Stimulated activated CD8-positive, alpha-beta memory T cell treated with anti-CD3 and anti-CD28 coated beads, Interleukin-4, amount 100 ng/mL, for 48 hours (primary cell): ENCODE measurements around the gene INSC.

Source experiments
- DNase-seq: peaks from one replicate; pipeline ENCODE4 v3.0.0-alpha.2; 2020

INSC gene

DNA sequence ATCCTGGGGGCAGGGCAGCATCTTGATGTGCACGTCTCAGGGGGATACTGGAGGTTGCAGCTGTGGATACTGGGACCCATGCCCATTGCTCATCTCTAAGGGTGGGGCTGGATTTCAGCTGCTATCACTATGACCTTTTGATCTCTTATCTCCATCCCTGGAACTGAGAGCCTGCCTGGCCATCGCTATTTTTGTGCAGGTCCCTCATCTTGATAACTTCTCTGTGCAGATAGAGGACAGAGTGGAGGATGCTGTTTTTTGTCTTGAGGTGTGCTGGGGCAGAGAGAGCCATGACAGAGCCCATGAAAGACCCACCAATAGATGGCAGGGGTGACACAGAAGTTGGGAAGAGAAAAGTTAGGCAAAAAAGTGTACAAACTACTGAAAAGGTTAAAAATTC, 5.1 kb upstream of the INSC start:
- DNase-seq: no peak

DNA sequence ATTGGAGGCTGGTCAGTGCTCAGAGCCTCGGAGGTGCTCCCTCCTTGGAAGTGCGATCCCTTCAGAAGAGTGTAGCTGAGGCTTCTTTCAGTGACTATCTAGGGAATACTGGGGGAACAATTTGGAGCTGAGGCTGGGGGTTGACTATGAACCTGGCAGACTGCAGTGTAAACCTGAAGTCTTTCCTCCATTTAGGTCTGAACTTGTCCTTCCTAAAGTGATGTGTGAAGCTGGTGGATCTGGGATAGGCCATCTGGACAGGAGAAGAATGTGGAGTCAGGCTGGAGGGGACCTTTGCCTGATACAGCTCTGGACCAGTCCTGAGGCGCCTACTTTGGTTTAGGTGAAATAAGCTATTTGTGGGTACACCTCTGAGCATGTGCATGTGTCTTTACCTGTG, 3.5 kb upstream of the INSC start:
- DNase-seq: no peak

DNA sequence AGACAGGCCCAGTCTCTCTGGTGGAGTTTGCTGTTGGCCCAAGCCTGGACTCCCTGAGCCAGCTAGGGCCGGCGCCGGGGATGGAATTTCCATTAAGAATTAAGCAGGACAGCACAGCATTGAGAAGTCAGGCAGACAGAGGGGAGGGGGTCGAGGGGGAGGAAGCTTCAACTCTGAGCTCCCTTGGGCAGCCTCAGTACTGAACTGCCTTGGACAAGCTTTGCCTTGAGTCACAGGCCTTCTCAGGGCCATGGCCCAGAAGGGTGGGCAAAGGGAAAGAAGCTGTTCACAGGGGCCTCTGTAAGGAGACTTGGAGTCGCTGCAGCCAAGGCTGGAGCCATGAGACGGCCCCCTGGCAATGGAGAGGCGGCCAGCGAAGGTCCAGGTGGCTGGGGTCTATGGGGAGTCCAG, 2.6 kb upstream of the INSC start:
- no peak for DNase-seq

DNA sequence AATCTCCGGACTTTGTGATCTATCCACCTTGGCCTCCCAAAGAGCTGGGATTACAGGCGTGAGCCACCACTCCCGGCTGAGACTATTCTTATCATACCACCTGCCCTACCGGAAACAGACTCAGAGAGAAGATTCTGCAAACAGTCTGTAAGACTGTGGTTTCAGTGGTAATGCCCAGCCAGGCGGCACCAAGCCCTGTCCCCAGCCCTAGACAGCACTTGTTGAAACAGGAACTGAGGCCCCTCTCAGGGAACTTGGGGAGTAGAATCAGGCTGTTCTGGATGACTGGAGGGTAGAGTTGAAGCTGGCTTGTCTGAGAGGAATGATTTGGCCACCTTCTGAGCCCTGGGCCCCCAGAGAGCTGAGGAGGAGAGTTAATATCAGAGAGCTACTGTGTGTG, 1.3 kb upstream of the INSC start:
- DNase-seq: no peak

DNA sequence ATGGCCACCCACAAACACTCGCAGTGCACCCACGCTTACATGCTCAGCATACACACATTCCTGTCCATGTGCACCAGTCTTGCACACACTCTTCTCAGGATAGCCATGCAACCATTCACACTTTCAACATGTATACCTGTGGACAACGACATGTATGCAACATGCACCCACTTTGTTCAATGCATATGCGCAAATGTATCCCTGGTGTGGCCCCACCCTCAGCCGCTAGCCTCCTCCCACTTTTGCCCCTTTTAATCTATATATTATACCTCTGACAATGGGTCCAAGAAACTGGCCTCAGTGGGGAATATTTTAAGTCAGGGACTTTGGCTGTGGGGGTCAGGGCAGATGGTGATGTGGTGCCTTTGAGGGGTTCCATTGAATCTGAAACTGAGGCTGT, 963 bp downstream of the INSC start:
- no peak for DNase-seq

DNA sequence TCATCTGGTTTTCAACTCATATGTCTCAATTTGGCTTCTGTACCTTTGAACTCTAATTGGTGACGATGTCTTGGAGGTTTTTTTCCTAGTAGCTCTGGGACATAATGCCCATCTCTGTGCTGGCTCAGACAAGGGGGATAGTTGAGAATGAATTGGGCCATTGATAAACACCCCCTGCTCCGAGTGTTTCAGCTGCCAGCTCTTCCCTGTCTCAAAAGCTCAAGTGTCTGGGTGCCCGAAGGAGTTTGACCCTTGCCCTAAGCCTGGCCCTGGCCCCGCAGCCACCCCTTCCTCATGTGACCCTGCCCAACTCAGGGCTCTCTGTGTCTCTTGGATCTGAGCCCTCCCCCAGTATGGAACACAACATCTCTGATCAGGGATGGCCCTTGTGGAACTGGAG, 3.0 kb downstream of the INSC start:
- DNase-seq: no peak

DNA sequence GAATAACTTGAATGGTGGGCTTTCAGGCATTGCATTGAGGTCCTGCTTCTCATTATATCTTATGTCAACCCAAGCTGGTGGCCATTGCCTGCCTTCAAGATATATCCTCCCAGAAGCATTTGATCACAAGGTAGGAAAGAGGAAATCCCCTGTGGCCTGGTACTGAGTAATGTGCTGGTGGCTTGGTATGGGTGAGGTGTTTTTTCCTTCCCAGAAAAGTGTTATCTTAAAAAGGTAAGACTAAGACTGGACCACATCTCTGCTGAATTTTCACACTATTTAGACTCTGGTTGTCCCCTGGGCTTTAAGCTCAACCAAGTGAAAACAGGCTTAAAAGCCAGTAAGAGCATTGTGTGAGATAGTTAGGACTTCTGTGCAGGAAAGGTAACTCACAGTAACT, 3.7 kb downstream of the INSC start:
- DNase-seq: no peak

DNA sequence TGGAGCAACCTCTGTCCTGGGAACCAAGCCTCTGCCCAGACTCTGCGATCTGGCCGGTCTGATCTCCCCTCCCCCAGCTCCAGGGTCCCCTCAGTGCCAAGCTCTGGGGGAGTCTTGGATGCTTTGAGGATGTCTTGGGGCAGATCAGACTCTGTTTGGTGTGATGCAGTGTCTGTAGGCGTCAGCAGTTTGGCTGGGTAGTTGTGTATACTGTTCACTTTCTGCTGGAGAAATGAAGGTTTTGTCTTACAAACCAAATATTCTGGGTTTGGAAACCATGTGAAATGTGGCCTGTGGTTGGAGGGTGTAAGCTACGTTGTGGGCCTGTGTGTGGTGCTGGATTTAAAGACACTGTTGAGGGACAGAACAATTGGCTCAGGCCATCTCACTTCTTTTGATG, 4.6 kb downstream of the INSC start:
- DNase-seq: no peak

DNA sequence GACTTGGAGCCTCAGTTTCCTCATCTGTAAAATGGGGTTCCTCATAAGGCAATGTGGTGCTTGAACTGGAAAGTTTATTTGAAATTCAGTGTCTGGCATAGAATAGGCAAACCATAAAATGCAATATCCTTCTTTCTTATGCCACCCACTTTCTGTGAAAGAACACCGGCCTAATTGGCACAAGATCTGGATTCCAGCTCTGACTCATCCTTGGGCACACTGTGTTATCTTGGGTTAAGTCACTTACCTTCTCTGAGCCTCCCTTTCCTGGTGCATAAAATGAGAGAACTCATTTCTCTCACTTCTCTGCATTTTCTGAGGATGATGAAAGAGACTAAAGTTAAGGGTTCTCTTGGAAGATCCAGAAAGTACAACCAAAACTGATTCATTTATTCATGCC, 5.1 kb downstream of the INSC start:
- DNase-seq: no peak

DNA sequence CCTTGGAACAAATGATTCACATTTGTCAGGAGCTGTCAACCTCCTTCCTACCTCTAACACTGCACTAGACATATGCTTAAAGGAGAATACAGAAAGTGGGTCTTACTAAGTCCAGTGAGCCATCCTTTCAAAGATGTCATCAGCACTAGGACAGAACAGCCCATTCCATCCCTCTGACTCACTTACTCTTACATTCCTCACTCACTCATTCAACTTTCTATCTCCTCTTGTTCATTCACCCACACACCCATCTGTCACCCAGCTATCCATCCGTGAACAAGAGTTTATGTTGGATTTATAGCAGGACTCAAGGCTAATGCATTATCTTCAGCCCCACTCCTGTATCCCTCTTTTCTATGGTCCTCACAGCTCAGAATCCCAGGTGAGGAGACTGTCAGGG, 9.1 kb downstream of the INSC start:
- DNase-seq: no peak

DNA sequence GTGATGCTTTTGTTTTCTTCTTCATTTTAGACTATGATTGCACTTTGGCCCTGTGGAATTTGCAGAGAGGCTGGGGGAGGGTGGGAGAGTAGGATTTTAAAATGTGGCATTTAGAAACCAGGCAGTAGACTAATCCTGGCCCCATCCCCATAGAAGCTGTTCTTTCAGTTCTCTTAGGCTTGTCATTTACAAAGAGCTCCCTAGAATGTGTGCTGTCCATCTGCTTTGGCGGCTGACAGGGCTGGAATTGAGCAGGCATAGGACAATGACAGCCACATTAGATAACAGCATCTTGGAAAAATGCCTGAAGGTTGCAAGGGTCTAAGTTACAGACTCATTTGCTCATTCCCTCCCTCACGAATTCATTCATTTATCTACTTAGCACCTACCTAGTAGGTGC, 9.8 kb downstream of the INSC start:
- no peak for DNase-seq

DNA sequence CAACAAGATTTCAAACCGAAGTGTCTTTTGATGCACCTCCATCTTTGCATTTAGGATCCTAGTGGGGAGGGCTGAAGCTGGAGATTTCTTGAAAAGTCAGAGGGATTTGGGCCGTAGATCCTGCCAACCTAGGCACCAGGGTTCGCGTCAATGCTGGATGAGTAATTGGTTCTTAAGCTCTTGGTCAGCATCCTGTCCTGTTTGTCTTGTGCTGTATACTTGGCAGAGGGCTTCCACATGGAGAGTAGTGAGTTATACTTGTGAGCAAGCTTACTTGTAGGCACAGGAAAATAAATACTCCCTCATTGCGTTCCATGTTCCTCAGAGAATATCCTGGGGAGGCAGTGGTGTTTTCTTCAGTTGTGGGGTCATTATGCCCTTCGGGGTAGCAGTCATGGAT, 12.6 kb downstream of the INSC start:
- DNase-seq: no peak

DNA sequence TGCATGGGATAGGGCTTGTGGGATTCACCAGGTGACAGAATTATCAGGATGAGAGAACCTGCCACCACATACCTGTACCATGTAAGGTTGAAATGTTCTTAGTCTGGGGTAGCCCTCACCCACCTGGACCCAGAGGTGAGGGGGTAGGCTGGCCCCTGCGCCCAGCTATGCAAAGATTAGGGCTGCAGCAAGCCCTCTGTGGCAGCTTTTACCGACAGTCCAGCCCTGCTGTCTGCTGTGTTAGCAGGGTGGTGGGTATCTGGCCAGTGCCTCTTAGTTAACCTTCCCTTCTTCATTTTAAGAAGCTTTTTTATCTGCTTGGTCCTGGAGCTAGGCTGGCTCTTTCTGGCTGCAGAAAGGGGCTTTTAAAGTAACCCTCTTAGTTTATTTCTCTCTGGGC, 13.9 kb downstream of the INSC start:
- DNase-seq: no peak

DNA sequence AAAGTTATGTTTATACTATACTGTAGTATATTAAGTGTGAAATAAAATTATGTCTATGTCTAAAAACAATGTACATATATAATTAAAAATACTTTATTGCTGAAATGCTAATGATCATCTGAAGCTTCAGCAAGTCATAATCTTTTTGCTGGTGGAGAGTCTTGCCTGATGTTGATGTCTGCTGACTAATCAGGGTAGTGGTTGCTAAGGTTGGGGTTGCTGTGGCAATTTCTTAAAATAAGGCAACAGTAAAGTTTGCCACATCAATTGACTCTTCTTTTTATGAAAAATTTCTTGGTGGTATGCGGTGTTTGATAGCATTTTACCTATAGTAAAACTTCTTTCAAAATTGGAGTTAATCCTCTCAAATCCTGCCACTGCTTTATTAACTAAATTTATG, 21.4 kb downstream of the INSC start:
- no peak for DNase-seq

DNA sequence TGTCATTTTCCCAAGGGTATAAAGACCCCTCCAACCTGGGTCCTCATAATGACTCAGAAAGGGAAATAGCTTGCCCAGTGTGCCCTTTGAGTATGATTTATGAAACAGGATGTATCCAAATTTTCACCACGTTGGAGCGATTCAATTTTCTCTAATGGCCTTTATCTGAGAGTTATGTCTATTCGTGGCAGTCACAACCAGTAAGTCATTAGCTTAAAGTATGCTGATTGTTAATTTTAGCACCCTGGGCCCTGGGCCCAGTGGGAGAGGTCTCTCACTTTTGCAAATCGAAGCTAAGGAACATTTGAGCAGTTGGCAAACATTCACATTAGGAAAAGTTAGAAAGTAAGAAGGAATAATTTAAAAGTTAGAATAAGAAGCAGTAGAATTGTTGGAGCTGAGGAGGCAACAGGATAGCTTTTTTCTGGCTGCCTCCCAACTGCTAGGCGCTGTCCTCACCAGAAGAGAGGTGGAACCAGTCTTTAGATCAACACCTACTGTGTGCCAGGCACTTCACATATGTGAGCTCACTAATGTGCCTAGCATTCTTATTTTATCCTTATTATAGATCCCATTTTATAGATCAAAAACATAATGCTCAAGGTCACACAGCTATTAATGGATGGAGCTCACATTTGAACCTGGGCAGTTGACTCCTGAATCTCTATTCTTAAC, 24.5 kb downstream of the INSC start:
- DNase-seq: no peak

DNA sequence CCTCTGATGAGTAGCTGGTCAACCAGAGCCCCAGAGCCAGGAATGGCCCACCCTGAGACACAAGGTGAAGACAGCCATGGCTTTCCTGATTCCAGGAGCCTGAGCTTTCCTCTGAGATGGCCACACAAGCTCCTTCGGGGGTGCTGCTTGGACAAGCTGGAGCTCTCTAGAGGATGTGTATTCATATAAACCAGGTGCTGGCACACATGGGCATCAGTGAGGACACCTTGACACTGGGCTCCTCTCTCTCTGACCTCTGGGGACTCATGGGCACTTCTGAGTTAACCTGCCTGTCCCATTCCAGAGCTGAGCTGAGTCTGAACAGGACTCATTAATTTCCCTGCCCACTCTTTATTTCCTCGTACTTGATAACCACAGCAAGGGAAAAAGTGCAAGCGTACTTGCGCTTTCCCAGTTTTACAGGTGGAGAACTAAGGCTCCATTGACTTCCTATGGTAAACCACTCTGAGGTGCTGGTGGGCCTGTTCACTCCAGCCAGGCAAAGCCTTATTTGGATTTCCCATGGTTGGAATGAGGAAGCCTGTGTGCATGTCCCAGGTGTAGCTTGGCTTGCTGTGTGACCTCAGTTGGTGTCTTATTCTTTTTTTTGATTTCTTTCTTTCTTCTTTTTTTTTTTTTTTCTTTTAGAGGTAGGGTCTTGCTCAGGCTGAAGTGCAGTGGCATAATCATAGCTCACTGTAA, 25.4 kb downstream of the INSC start:
- DNase-seq: no peak

DNA sequence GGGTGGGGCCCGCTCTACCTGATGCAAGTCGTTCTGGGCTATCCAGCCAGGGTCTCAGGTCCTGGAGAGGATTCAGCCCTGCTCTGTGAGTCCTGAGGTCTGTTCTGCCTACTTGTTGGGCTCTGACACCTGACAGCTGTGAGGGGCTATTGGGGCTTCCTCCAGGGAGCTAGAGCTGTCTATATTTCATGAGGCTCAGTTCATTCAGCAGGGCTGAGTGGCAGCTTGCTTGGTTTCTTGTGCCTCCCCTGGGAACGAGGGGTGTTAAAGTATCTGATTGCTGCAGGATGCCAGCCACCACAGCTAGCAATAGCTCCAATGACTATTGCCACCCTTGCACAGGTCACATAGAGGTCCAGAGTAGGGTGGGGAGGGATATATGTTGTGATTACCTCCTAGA, 26.7 kb downstream of the INSC start:
- DNase-seq: no peak

DNA sequence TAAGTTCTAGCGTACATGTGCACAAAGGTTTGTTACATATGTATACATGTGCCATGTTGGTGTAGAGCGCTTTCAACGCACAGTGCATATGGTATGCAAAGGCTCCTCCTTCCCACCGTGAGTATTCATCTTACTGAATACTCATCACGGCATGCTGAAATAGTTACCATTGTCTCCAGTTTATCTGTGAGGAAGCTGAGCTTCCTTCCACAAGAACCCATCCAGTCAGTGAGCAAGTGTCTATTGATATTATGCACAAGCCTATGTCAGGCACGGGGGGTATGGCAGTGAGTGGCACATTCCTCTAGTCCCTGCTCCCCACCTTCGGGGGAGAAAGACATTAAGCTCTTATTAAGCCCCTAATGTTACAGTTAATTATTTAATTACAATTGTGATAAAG, 28.1 kb downstream of the INSC start:
- DNase-seq: no peak

DNA sequence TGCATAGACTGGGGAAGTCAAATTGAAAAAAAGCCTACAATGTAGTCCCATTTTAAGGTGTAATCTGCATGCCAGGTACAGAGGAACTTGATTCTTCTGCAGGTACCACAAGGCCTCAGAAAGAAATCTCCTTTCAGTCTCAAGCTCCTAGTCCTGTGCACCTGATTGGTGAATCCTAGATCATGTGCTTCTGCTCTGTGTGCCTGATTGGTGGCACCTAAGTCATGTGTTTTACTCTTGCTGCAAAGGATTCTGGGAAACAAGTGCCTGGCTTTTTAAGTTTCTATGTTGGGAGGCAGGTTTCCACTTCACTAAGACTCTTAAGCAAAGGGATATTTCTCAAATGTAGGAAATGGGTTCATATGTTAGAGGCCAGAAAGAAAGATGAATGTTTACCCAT, 29.1 kb downstream of the INSC start:
- DNase-seq: no peak

DNA sequence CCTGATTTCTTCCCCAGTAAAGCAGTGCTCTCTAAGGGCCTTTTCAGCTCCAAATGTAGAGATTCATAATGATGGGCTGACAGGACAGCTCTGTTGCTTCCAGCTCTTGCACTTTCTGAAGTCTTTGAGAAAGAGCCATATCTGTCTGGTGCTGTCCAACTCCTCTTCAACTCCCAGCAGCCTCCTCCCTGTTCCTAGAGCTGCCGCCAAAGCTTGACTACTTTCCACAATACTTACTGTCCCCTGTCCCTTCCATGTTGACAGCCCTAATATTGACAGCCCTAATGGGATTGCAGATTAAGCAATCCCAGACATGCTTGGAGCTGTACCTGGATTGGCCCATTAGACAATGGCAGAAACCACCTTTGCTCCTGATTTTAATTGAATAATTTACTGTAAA, 29.6 kb downstream of the INSC start:
- no peak for DNase-seq

DNA sequence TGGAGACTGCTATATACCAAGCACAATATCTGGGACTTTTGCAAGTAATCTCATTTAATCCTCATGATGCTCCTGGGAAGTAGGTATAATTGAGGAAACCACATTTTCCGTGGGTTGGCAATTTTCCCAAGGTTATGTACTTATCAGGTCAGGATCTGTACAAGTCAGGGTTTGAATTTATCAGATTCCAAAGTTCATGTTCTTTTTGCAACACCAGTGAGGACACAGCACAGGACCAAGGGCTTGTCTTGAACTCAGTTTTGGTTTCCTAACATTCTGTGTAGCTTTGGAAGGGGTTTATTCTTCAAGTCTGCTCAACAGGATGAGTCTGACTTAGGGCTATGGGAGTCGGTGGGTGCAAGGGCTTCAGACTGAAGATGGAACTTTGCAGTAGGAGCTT, 30.4 kb downstream of the INSC start:
- no peak for DNase-seq

DNA sequence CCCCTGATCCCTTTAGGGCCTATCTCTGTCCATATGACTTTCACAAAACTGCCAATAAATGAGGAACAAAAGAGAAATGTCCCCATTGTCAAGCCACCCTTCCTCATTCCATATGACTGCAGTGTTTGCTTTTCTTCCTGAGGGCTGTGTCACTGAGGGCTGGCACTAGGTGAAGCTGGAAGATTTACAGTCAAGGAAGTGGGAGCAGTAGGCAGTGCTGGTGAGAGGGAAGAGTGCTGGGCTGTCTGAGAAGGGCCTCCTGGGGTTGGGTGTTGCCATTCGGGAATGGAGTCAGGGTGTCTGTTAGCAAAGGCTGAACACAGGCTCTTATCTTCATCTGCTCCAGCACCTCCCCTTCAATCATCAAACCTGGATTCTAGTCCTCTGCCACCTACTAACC, 30.9 kb downstream of the INSC start:
- no peak for DNase-seq

DNA sequence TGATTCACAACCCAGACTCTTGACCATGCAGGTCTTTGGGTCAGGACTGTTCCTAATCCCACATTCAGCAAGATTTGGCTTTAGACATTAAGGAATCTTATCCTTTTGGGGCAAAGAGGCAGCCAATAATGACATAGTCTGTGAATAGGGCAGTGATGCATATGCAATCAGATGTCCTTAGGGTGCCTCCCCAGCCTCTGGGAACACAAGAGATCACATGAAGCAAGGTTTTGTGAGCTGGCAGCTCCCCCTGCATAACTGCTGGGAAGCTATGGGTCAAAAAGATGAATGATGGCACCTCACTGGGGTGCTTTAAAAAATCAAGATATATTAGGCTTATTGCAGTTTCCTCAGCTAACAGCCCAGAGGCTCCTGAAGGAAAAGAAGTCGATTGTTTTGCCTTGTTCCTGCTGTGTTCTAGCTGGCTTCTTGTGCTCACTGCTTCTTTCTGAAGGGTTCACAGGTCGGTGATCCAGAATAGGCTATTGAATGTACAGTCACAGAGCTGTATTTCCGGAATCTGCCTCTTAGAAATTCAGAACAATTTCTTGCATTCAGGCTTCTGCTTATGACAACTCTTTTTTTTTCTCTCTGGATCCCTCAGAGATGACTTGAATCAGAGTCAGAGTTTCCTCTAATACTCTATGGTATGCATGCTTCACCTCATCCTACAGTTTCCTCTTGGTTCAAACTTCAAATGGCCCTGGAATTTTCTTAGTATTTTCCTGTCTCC, 31.7 kb downstream of the INSC start:
- DNase-seq: no peak

DNA sequence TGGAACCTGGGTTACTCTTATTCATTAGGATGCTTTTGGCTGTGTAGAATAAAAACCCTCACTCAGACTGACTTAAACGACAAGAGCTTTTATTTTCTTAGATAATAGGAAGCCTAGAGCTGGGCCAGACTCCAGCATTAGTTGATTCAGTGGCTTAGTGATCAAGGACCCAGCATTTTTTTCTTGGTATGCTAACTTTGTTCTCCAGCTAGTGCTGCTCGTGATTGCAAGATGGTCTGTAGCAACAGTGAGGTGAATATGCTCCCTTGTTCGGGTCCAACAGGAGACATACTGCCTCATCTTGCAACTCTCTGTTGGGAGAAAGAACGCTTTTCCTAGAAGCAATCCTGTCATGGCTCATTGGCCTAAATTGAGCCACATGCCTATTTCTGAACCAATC, 33.4 kb downstream of the INSC start:
- no peak for DNase-seq

DNA sequence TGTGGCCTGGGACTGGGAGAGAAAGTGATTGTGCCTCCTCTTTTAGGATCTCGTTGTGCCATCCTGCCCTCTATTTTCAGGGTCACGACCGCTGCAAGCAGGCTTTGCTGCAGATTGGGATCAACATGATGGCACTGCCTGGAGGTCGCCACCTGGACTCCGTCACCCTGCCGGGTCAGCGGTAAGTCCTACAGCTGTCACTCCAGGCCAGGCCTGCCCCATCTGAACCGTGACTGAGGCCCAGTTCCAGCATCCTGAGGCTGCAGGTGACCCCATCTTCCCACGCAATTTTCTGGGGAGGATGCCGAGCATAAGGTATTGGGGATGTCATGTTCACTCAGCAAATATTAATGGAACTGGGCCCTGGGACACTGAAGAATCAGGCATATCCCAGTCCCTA, 34.3 kb downstream of the INSC start:
- DNase-seq: no peak
